A172 (cell line): Measurements from ENCODE around the gene LSP1. TPM values are rescaled to one million over a fixed set of nuclear protein-coding genes. Genes with fewer than 3 reads are reported as not detected.
"Not testable (repeated sequence)": the region's sequence is repeated elsewhere in the genome, so short reads cannot be mapped to it uniquely, and the experiment has no call there.

Experiments used
- DNase-seq: peaks from one replicate; pipeline ENCODE4 v3.0.0-alpha.2; 2015; ENCODE audit warnings: low spot score
- total RNA-seq: library from RNA; depleted of rRNA; stranded (reverse); fragments of >200 nt; shearing (Covaris generic); gene quantifications from 2 replicates; pipeline ENCODE4 v1.2.3, GENCODE V29; 2014

LSP1 gene
- total RNA-seq, 1 experiment from 2014 or later: 71.7 TPM

GRCh38 chr11:1864831-1865665, 12.2 kb downstream of the LSP1 start:
- DNase-seq: peak; percentile 28

DNA sequence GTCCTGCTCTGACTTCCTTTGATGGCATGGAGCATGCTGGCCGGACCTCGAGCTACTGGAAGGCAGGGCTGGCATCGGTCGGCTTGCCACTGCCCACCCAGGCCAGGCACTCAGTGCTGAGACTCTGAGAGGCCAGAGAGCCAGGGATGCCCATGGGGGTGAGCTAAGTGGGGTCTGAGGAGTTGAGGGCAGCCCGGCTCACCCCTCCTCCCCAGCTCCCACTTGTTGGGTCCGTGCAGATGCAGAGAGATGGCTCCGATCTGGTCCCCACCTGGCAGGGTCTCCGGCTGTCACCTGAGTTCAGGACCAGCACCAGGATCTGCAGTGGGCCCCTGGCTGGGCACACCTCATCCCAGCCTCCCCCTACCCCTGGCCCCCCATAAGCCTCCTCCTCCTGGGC, 13.3 kb downstream of the LSP1 start:
- no peak for DNase-seq

DNA sequence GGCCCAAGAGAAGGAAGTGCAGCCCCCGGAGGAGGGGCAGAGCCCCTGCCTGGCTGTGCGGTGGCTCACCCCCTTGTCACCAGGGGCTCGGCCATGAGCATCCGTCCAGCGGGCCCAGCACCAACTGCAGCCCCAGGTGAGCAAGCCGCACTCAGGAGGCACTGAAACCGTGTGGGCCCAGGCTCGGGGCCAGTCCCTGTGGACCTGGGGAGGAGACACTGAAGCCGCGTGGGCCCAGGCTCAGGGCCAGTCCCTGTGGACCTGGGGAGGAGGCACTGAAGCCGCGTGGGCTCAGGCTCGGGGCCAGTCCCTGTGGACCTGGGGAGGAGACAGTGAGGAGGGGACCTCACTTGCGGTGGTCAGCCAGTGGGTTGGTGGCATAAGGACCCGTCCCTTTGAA, 13.9 kb downstream of the LSP1 start:
- no peak for DNase-seq

DNA sequence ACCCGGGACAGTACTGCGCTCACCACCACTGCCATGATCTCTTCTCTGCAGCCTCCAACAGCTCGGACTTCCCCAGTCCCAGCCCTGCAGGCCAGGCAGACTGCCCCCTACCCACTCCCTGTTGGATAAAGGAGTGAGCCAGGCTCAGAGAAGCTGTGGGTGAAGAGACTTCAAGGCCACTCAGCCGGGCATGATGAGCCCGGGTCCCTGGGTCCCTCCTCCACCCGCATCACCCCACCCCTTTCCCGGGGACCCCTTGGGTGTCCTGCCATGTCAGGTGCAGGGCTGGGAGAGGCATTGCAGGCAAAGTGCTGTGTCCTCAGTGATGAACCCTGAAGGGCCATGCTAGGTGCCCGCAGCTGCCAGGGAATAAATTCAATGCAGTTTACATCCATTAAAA, 14.5 kb downstream of the LSP1 start:
- no peak for DNase-seq

- DNase-seq: no peak
Measured at GRCh38 chr11:1868056-1868635, 15.3 kb downstream of the LSP1 start.

DNA sequence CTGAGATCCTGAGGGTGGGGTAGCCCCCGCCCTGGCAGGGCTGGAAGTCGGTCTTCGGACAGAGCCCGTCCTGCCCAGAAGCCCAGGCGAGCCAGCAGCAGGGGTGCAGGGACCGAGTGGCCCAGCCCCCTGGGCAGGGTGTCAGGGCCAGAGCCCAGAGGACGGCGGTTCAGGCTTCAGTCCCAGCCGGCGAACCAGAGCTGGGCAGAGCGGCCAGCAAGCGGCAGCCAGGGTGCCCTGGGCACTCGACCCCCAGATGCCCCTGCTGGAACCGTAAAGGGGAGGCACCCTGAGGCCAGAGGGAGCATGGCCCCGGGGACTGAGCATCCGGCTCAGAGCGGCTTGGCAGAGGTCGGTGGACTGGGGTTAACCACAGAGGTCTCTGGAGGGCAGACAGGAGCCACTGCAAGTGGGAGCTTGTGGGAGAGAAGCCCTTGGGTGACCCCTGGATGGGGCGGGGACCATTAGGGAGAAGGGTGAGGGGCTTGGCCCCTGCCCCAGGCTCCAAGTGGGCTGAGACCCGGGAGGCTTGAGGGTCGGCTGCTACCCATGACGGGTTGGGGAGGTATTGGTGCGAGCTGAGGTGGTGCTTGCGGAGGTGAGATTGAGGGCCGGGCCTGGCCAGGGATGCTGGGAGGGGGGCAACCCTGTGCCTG, 15.9 kb downstream of the LSP1 start:
- no peak for DNase-seq

DNA sequence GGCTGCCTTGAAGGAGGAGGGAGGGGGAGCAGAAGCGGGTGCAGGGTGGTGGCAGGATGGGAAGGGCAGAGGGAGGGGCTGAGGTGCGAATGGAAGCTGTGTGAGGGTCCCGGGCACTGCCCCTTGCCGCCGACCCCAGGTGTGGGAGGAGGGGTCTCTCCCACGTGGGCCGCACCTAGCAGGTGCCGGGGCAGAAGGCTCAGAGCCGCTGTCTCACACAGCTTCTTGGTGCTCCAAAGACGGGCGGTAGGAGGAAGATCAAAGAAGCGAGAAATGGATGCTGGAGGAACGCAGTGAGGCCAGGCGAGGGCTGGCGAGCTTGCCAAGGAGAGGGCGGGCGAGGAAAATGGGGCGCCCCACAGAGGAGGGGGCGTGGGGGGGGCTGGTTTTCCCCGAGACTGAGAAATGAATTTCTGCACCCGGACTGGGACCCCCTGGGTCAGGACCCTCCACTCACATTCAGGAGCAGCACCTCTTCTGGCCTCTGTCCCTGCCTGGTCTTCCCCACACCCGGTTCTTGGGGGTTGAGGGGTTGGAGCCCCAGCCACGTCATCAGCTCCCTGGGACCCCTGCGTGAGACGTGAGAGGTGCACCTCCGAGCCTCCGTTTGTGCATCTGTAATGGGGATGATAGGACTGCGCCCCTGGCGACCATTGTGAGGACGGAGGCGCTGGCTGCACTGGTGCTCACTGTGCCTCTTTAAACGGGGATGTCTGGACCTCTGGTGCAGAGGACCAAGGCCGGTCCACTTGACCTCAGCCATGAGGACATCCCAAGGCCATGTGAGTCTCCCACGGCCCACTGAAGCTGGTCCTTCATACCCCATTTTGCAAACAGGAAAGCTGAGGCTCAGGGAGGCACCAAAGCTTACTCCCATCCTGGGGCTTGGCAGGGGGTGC, 16.8 kb downstream of the LSP1 start:
- DNase-seq: no peak

- no peak for DNase-seq
Measured at GRCh38 chr11:1870326-1870696, 17.4 kb downstream of the LSP1 start.

DNA sequence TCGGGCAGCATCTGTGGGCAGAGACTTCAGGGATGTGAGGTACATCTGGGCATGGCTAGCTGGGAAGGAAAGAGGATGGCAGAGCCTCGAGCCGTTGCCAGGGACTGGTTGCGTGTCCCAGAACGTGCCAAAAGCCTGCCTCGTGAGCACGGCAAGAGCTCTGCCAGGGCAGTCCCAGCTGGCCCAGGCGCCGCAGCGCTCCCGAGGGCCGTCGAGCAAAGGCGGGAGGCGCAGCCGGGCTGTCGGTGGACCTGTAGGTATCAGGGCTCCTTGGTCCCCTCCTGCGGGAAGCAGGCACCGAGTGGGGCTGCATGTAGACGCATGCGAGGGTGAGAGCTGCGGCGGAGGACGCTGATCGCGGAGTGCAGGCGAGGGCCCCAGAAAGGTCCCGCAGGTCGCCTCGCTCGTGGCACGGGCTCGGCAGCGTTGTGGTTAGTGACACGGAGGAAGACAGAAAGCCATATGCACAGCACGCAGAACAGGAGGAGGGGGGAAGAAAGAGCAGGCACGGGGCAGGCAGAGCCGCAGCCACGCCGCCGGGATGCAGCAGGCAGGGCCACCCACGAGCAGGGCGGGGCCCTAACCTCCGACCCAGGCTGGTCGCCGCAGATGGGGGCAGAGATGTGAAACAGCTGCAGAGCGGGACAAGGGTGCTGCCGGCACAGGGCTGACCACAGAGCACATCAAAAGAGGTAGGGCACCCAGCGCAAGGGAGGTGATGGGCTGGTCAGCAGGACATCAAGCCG, 18.0 kb downstream of the LSP1 start:
- DNase-seq: no peak

GRCh38 chr11:1871531-1871930, 18.6 kb downstream of the LSP1 start:
- no peak for DNase-seq

- DNase-seq: no peak
Measured at GRCh38 chr11:1872267-1872985, 19.5 kb downstream of the LSP1 start.

GRCh38 chr11:1873048-1873812, 20.3 kb downstream of the LSP1 start:
- peak; percentile 32 for DNase-seq

- DNase-seq: not testable (repeated sequence)
Measured at GRCh38 chr11:1873813-1874150, 20.9 kb downstream of the LSP1 start.

GRCh38 chr11:1874441-1875092, 21.7 kb downstream of the LSP1 start:
- DNase-seq: not testable (repeated sequence)

DNA sequence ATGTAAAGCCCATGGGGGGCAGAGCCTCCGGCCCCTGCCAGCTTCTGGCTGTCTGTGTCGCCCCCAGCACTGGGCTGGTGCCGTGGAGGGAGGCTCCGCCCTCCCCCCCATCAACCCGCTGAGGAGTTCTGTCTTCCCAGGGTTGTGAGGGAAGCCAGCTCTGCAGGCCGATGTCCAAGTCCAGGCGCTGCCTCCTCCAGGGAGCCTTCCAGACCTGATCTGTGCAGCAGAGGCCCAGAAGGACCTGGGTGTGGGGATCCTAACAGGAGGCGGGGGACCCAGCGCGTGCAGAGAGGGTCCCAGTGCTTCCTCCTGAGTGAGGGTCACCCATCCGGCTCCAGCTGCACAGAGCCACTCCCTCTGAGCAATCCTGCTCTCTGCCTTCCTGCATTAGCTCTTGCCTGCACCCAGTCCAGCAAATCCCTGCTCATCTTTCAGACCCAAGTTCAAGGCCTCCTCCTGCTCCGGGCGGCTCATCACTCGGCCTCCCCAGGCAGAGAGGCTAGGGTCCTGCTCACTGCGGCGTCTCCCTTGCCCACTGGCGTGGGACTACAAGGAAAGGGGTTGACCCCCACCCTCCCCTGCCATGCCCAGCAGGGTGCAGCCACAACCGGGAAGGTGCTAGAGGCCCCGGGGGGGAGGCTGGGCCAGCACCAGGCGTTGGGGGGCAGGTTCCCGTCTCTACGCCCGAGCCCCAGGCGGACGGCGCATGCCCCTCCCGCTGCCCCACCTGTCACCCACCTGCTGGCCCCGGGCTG, 22.4 kb downstream of the LSP1 start:
- no peak for DNase-seq

DNA sequence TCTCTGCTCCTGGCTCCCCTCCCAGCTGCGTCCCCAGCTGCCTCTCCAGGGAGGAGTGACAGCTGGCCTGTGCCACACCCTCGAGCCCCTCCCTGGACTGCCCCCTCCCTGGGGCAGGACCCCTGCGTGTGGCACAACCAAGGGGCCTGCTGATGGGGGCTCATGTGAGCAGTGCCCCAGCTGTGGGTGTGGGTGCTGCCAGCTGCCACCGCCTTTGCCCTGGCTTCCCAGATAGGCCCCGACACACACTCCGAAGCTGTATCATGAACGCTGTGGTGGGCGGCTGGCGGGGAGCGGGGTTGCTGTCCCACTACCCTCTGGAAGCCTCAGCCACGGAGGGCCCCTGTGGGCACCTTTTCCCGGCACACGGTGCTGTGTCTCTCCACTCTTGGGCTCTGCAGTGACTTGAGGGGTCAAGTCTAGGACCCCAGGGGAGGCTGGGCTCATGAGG, 23.0 kb downstream of the LSP1 start:
- DNase-seq: not testable (repeated sequence)

- DNase-seq: peak; percentile 15
Measured at GRCh38 chr11:1876361-1877063, 23.6 kb downstream of the LSP1 start.
